ENCODE data around the gene KYAT1. TPM values are rescaled to one million over a fixed set of nuclear protein-coding genes. Genes with fewer than 3 reads are reported as not detected.
A peak's percentile ranks its signal among the peaks of the same experiment; 100 is the strongest.

The KYAT1 gene
- total and polyA plus RNA-seq, 2 of the 13 experiments (the other 11 are each of a cell fraction or from before 2014, with no cell fraction given) = 9.2 to 46.5 TPM

- TF ChIP-seq THAP8 (CRISPR knock-in tag; IDR thresholded peaks at IDR 0.05; ENCODE audit: borderline replicate concordance) = peak; percentile 81; the same call in 1 of the 2 replicates
- peak; percentile 99 for TF ChIP-seq ZNF749 (CRISPR knock-in tag; IDR thresholded peaks at IDR 0.05; ENCODE audit: borderline replicate concordance)
- TF ChIP-seq SP2 (CRISPR knock-in tag; IDR thresholded peaks at IDR 0.05) = peak; percentile 53; the same call in 1 of the 2 replicates
- peak; percentile 98 for TF ChIP-seq ZNF670 (CRISPR knock-in tag; IDR thresholded peaks at IDR 0.05; ENCODE audit: borderline replicate concordance)
- TF ChIP-seq, protein P1, sequence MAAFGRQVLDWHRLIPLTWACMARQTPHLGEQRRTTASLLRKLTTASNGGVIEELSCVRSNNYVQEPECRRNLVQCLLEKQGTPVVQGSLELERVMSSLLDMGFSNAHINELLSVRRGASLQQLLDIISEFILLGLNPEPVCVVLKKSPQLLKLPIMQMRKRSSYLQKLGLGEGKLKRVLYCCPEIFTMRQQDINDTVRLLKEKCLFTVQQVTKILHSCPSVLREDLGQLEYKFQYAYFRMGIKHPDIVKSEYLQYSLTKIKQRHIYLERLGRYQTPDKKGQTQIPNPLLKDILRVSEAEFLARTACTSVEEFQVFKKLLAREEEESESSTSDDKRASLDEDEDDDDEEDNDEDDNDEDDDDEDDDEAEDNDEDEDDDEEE (CRISPR knock-in tag; IDR thresholded peaks at IDR 0.05) = peak; percentile 56; the same call in 1 of the 2 replicates
- TF ChIP-seq ZNF850 (CRISPR knock-in tag; conservative IDR thresholded peaks at IDR 0.05) = peak; percentile 81; the same call in 1 of the 2 replicates
- peak; percentile 40; the same call in 1 of the 2 replicates for TF ChIP-seq SOX13 (IDR thresholded peaks at IDR 0.05)
- peak in 1 of 2 experiments; percentile 65; a peak in 2 of 4 replicates for TF ChIP-seq SOX13 (CRISPR knock-in tag; conservative IDR thresholded peaks at IDR 0.05 in 1 of 2, IDR thresholded peaks at IDR 0.05 in 1 of 2)
- TF ChIP-seq ZNF879 (CRISPR knock-in tag; IDR thresholded peaks at IDR 0.05) = peak; percentile 96; the same call in 1 of the 2 replicates
- peak; percentile 78 for TF ChIP-seq ZNF501 (CRISPR knock-in tag; IDR thresholded peaks at IDR 0.05)
- no peak for TF ChIP-seq ATF6 (CRISPR knock-in tag; conservative IDR thresholded peaks at IDR 0.05)
- TF ChIP-seq CENPX (CRISPR knock-in tag; IDR thresholded peaks at IDR 0.05) = no peak
- TF ChIP-seq ZNF451 (CRISPR knock-in tag; IDR thresholded peaks at IDR 0.05) = peak; percentile 98
- TF ChIP-seq ZBTB20 (CRISPR knock-in tag; IDR thresholded peaks at IDR 0.05; ENCODE audit: borderline replicate concordance, low read depth) = peak; percentile 85
- TF ChIP-seq TGIF2 (CRISPR knock-in tag; IDR thresholded peaks at IDR 0.05) = peak; percentile 91
- no peak for TF ChIP-seq TBX3 (IDR thresholded peaks at IDR 0.05; ENCODE audit: borderline replicate concordance)
- TF ChIP-seq ZBTB14 (CRISPR knock-in tag; IDR thresholded peaks at IDR 0.05) = no peak
- no peak for TF ChIP-seq FOXO1 (CRISPR knock-in tag; IDR thresholded peaks at IDR 0.05)
- peak; percentile 71; the same call in 1 of the 2 replicates for TF ChIP-seq ZNF512 (CRISPR knock-in tag; IDR thresholded peaks at IDR 0.05)
- TF ChIP-seq ZNF572 (CRISPR knock-in tag; IDR thresholded peaks at IDR 0.05) = no peak
- TF ChIP-seq SPEN (CRISPR knock-in tag; IDR thresholded peaks at IDR 0.05; ENCODE audit: low read depth) = peak; percentile 91
- no peak for TF ChIP-seq TCF12 (IDR thresholded peaks at IDR 0.05)
- TF ChIP-seq TCF12 (CRISPR knock-in tag; IDR thresholded peaks at IDR 0.05) = peak; percentile 87
Measured at GRCh38 chr9:128786681-128787601, 94.8 kb downstream of the KYAT1 start, which contains the start of gene TBC1D13 (continued).
